SK-MEL-5 (cell line): ENCODE results near the gene RPRD1B. TPM values are rescaled to one million over a fixed set of nuclear protein-coding genes. Genes with fewer than 3 reads are reported as not detected.

Source experiments
- DNase-seq: peaks from one replicate; pipeline ENCODE4 v3.0.0-alpha.2; 2016; ENCODE audit warnings: low read depth, low spot score
- in situ Hi-C: cut with HindIII; loops from 2 replicates; pipeline ENCODE4 v1.10.0; 2016; ENCODE audit warnings: low sequenced_read_pairs, high pct_unique_total_duplicates, low pct_unique_long_range_greater_than_20kb
- total RNA-seq: library from RNA; depleted of rRNA; stranded (reverse); fragments of >200 nt; shearing (Covaris generic); gene quantifications from 2 replicates; pipeline ENCODE4 v1.2.3, GENCODE V29; 2014

The RPRD1B gene
- total RNA-seq, 1 experiment from 2014 or later, result 21.1 TPM

DNA sequence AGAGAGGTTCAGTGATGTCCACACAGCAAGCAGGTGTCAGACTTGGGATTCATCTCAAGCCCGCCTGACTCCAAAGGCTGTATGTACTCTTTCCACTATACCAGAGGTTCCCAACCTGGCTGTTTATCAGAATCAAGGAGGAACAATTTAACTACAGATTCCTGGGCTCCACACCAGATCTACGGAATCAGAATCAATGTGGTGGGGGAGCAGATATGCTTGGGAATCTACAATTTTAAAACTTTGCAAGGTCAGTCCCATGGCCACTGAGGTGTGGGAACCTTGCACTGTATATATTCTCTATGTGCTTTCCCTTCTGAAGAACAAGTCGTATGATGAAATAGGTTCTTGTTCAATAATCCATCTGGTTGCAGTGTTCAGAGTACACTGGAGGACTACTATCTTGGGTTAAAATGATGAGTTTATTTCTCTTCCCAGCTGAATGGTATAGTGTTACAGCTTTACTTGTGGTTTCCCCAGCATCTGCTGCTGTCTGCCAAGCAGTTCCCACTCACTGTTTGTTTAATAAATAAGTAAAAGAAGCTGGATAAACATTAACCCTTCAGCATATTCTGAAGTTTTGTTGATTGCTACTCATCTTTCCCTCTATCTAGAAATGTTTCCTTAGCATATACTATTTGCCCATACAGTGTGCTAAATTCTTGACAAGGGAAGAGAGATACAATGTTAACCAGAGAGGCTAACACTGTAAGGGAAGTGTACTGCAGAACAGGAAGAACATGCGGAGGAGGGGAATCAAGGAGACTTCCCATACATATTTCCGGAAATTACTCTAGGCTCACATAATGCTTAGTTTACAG, 10.2 kb upstream of the RPRD1B start:
- DNase-seq, result no peak
- in situ Hi-C loops, result no loop called here

DNA sequence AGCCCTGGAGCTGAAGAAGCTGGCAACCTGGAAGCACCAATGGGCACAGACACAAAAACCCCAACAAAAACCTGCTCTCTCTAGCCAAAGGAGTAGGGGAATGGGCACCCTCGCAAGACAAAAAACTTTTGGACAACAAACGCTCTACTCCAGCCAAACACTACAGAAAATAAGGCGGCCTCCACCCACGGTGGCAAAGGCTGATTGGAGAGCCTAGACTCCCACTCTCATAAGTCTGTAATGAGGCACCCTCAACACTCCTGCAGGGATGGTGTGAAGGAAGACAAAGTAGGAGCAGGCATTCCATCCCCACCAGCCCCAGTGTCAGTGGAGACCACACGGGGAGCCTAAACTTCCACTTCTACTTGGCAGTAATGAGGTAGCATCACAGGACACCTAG, 9.1 kb upstream of the RPRD1B start:
- no peak for DNase-seq
- in situ Hi-C loops, result no loop called here

DNA sequence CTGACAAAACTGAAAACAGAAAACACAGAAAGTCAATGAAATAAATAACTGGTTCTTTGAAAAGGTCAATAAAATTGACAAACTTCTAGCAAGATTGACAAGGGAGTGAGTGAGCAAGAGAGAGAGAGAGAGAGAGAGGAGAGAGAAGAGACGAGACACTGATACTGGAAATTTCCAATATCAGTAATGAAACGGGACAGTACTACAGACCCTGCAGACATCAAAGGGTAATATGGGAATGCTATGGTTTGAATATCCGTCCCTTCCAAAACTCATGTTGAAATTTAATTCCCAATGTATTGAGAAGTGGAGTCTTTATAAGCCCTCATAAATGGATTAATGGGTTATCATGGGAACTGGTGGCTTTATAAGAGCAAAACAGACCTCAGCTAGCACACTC, 4.1 kb upstream of the RPRD1B start:
- no peak for DNase-seq
- in situ Hi-C loops, result no loop called here

DNA sequence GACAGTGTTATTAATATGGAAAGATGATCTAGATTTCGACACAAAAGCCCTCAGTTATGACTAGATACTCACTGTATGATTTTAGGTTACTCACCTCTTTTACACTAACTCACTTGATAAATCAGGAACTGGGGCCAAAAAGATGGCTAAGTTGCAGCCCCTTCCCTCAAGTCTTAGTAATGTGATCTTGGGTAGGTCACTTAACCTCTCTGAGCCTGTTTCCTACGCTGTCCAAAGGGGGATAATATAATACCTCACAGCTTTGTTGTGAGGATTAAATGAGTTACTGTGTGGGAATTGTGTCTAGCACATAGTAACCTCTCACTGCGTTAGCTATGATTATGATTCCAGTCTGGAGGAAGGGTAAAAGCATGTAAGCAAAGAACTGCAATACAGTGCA, 1.6 kb upstream of the RPRD1B start:
- DNase-seq, result no peak
- in situ Hi-C loops, result no loop called here

DNA sequence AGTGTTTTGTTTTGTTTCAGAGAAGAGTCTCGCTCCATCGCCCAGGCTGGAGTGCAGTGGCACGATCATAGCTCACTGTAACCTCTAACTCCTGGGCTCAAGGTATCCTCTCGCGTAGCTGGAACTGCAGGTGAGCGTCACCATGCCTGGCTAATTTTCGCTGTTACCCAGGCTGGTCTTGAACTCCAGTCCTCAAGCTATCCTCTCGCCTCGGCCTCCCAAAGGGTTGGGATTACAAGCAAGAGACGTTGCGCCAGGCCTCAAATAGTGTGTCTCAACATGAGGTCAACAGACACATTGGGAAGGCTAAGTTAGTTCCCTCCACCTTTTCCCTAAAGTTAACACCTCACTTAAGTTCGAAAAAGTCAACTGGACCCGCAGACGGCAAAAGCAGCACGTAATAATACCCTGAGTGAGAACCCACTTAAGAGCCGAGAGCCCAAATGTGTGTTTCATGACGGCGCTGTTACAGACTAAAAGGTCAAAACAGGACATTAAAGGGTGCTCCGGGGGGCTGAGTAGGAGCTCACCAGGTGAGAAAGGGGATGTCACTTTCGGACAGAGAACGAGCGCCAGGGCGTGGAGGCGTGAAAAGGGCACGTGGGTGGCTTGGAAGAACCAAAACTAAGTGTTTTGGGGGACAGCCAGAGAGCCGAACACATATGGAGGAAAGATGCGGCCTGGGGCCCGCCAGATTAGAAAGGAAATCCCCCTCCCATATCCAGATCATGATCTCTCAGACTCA, 789 bp upstream of the RPRD1B start:
- in situ Hi-C loops, result no loop called here
- DNase-seq, result no peak

DNA sequence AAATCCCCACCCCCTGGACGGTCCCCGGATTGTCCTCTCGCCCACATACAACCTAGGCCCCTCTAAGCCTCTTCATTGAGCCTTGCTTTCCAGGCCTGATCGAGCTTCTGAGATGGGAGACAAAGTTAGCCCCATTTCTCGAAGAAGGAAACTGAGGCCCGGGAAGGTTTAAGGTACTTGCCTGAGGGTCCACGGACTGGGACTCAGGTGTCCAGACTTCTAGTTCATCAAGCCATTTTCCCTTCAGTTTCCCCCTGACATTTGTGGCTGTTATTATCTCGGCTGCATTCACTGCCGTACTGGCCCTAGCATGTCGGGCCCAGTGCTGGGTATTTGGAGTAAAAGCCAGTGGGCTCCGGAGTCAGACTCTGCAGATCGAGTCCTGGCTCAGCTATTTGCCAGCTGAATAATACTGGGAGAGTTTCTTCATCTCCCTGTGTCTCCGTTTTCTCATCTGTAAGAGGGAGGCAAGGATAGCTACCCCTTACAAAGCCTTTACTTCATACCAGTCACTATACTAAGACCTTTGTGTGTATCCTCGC, 633 bp downstream of the RPRD1B start:
- DNase-seq, result no peak
- in situ Hi-C loops, result no loop called here

DNA sequence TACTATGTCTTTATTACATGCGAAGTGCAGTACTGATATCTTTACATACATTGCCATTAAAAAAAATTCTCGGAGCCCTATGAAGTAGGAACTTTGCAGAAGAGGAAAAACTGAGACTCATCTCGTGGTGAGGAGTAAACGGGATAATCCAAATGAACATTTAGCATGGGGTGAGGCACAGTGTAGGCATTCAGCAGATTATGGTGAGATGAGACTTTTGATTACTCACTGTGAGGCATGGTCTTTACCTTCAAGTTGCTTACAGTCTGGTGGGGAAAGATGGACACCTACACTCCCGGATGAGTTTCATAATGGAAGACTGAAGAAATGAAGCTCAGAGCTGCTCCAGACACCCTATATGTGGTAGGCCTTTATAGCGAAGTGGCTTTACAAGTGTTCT, 1.4 kb downstream of the RPRD1B start:
- in situ Hi-C loops, result no loop called here
- DNase-seq, result no peak

DNA sequence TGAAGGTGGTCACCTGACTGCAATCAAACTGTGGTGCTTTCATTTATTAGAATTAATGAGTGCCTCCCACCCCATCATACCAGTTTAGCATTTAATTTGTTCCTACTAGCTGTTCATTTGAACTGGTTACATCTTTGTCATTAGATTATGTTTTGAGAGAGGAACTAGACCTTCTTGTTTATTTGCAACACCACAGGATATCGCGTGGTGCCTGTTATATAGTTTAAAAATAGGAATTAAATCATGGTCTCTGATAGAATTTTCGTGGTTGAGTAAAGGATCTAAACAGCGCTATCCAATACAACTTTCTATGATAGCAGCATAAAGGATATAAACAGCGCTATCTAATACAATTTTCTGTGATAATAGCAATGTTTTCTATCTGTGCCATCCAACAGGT, 2.8 kb downstream of the RPRD1B start:
- in situ Hi-C loops, result no loop called here

DNA sequence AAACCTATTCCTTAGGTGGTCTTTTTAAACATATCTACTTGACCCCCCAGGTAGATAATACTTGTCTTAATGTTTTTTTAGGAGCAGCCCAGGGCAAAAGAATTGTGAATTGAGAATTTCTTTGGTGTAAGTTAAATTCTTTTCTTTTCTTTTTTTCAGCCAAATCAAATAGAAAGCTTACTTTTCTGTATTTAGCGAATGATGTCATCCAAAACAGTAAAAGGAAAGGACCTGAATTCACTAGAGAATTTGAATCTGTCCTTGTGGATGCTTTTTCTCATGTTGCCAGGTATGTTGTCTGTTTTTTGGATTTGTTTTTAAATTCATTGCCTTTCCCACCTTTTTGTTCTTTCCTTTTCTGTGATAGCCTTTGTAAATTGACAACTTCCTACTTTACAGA, 6.7 kb downstream of the RPRD1B start:
- in situ Hi-C loops, result loop anchor here (10.0 kb wide), 1 partner anchor 185 kb away; no protein-coding TSS in a partner anchor
- DNase-seq, result no peak

More for the DNA sequence above, 2.8 kb downstream of the RPRD1B start:
- DNase-seq, result no peak

DNA sequence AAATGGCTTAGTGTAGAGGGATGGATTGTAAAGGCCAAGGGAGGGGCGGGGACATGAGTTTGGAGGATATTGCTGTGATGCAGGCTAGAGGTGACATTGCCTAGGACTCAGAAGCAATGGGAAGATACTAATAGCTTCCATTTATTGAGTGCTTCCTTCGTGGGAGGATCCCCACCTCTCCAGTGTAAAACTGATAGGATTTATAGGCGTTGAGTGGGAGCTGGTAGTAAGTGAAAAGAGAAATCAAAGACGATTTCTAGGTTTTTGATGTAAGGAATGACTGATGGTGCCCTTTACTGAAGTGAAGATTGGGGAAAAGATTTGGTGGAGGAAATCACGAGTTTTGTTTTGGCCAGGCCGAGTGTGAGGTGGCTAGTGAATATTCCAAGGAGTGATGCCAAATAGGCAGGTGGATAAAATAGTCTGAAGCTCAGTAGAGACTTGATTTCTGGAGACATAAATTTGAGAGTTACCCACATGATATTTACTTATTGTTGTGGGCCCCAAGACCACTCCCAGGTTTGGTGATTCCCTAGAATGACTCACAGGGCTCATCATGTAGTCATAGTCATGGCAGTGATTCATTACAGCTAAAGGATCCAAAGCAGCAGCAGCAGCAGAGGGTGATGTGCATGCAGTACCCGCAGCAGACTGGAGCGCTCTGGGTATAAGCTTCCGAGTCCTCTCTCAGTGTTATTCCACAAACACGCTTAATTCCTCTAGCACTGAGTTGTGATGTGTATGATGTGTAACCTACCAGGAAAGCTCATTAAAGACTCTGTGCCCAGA, 10.2 kb downstream of the RPRD1B start:
- DNase-seq, result no peak
- in situ Hi-C loops, result loop anchor here (10.0 kb wide), 1 partner anchor 181 kb away; no protein-coding TSS in a partner anchor

DNA sequence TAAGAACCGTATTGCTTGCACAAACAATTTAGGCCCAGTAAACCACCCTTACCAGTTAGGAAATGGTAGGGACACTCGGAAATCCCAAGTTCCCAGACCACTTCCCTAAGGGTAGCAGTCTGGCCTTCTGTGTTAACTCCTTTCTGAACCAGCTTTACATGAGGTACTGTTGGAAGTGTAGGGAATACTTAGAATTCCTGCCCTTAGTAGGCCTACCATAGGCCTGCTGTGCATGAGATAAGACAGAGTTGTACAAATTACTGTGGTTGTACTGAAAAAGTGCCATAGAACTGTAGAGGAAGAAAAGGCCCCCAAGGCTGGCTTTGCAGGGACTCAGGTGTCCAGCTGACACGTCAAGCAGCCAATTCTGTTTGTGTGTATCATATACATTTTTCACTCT, 11.1 kb downstream of the RPRD1B start:
- no peak for DNase-seq
- in situ Hi-C loops, result loop anchor here (10.0 kb wide), 1 partner anchor 180 kb away; no protein-coding TSS in a partner anchor

DNA sequence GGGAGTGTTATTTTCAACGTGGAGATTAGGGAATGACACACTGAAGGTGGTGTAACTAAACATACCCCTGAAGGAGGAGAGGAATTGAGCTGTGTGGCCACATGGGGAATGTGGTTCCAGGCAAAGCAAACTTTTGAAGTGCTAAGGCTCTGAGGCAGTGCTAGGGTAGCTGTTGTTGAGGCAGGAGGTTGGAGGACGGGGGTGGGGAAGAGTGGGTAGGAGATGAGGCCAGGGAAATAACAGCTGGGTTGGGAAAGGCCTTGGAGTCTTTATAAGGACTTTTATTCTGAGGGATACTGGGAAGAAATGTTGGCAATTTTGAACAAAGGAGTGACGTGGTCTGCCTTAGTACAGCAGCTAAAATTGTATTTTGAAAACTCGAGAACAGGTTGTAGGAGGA, 13.0 kb downstream of the RPRD1B start:
- no peak for DNase-seq
- in situ Hi-C loops, result loop anchor here (10.0 kb wide), 1 partner anchor 178 kb away; no protein-coding TSS in a partner anchor

DNA sequence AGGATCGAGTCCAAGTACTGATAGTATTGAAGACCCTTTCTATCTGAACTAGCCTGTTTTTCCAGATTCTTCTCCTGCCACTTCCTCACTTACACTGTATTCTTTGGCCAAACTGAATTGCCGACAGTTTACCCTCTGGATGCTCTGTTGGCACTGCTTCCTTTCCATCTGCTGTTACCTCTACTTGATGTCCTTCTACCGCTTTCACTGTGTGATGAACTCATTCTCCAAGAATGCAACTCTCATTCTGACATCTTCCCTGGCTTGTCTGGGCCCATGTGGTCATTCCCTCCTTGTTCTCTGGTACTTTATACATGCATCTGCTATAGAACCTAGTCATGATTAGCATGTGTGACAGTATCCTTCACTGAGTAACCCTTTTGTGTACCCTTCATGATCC, 16.3 kb downstream of the RPRD1B start:
- DNase-seq, result no peak
- in situ Hi-C loops, result loop anchor here (10.0 kb wide), 1 partner anchor 175 kb away; no protein-coding TSS in a partner anchor

DNA sequence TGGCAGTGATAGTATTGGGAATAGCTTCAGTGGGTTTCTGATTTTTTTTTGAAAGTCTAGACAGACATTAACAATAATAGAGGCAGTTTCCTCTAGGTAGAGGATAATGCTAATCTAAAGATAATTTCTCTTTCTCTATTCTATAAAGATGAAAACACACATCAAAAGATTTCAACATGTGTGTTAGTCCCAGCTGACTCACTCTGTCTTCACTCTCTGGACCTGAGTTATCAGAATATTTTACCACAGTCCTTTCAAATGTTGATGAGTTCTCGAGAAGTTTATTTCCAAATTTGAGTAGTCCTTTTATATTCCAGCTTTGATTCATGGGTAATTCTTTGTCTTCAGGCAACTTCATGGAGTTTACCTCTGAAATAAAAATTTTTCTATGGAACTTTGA, 17.1 kb downstream of the RPRD1B start:
- DNase-seq, result no peak
- in situ Hi-C loops, result no loop called here

DNA sequence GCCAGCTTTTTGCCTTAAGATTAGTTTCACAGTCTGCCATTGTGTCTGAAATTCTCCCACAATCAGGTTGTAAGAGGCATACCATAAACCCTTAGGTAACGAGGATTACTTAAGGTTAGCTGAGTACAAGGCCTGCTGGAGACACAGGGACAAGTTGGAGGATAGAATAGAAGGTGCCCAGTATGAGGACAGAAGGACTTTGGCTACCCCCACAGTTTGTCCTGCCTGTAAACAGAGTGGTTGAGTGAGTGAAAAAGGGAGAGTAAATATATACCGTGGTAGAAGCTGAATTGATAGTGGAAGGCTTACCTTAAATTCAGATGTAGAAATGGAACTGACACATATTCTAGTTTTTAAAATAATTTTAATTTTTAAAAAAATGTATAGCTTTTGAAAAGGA, 19.3 kb downstream of the RPRD1B start:
- DNase-seq, result no peak
- in situ Hi-C loops, result no loop called here

DNA sequence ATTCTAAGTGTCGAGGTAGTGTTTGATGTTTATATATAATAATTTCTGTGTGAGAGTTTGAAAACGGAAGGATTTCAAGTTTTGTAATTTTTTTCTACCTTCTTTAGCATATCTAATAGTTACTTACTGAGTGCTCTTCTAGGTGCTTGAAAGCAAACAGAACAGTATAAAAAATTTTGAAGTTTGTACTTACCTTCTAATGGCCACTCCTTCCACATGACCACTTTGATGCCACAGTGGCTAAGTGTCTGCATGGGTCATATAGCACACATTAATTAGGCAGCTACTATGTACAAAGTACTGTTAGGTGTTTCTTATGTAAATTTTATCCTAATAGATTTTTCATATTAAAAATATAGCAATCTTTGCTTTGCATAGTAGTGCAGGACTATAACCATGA, 21.1 kb downstream of the RPRD1B start:
- DNase-seq, result no peak
- in situ Hi-C loops, result no loop called here

DNA sequence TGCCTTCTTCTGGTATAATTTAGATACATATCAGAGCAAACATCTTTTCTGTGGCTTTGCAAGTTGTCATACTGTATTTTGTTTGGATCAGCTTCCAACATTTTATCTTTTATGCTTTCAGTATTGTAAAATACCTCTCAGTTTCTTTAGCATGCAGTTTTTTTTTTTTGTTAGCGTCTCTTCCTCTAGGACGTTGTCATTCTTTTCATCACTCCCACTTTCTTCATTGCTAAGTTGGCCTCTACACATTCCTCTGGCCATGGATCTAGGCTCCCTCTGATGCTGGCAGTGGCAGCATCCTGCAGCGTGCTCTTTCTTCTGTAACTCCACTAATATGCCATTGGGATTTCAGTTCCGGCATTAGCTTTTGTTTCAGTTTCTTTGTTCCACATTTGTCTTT, 21.7 kb downstream of the RPRD1B start:
- DNase-seq, result no peak
- in situ Hi-C loops, result no loop called here

DNA sequence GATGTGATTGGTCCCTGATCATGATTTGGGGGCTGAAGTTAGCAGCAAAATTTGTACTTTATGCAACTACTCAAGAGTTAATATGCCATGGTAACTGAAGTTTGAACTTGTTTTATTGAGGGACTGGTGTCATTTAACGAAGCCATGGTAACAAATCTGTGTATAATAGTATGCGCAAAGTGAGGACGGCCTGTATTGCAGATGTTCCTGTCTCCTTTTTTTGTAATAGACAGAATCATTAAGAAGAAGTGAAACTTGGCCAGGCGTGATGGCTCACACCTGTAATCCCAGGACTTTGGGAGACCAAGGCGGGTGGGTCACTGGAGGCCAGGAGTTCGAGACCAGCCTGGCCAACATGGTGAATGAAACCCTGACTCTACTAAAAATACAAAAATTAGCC, 22.3 kb downstream of the RPRD1B start:
- no peak for DNase-seq
- in situ Hi-C loops, result no loop called here
